Fibroblast of skin of abdomen (primary cell): ENCODE data around the gene ACTR3.
A peak's percentile ranks its signal among the peaks of the same experiment; 100 is the strongest.
"Not testable (repeated sequence)": the region's sequence is repeated elsewhere in the genome, so short reads cannot be mapped to it uniquely, and the experiment has no call there.

Experiments
- DNase-seq: peaks from one replicate; pipeline ENCODE4 v3.0.0-alpha.2; 2013

ACTR3 gene

DNA sequence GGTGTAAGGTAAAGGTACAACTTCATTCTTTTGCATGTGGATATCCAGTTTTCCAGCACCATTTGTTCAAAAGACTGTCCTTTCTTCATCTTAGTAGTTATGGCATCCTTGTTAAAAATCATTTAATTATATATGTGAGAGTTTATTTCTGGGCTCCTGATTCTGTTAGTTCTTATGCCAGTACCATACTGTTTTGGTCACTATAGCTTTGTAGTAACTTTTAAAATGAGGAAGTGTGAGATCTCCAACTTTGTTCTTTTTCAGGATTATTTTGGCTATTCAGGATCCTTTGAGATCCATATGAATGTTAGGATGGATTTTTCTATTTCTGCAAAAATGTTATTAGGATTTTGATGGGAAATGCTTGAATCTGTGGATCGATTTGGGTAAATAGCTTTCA is 16.8 kb downstream of the ACTR3 start:
- DNase-seq, result no peak

DNA sequence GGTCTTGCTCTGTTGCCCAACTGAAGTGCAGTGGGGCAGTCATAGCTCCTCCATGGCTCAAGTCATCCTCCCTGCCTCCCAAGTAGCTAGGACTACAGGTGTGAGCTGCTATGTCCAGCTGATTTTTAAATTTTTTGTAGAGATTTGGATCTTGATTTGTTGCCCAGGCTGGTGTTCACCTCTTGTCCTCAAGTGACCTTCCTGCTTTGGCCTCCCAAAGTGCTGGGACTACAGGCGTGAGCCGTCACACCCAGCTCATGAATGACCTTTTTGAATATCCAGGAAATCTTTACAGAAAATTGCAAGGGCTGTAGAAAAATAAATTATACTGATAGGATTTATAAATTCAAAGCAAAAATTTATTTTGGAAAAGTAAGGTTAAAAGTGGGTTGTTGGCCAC is 17.4 kb downstream of the ACTR3 start:
- no peak for DNase-seq

DNA sequence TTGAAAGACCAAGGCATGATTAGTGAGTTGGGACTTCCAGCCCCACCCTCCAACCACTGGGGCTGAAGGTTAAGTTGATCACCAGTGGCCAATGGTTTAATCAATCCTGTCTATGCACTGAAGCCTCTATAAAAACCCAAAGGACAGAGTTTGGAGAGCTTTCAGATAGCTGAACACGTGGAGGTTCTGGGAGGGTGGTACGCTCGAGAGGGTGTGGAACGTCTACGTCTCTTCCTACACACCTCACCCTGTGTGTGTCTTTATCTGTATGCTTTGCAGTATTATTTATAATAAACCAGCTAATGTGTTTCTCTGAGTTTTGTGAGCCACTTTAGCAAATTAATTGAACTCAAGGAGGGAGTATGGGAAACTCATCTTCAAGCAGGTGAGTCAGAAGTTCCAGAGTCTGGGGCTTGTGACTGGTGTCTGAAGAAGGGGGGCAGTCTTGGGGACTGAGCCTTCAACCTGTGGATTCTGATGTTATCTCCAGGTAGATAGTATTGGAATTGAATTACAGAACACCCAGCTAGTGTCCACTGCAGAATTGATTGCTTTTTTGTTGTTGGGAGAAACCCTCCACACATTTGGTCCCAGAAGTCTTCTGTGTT is 20.3 kb downstream of the ACTR3 start:
- DNase-seq, result no peak

GRCh38 chr2:113910967-113911678 is 21.2 kb downstream of the ACTR3 start:
- no peak for DNase-seq

GRCh38 chr2:113915082-113915819 is 25.4 kb downstream of the ACTR3 start:
- DNase-seq, result no peak

DNA sequence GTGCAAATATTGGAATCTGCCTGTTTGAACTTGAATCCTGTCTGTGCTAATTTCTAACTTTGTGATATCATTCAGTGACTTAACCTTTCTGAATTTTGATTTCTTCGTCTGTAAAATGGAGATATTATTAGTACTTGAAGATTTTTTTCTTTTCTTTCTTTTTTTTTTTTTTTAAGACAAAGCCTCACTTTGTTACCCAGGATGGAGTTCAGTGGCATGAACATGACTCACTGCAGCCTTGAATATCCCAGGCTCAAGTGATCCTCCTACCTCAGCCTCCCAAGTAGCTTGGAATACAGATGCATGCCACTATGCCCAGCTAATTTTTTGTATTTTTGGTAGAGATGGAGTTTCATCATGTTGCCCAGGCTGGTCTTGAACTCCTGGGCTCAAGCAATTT is 28.3 kb downstream of the ACTR3 start:
- DNase-seq, result no peak

- peak; percentile 9 for DNase-seq
Observed at GRCh38 chr2:113920996-113921395, 31.1 kb downstream of the ACTR3 start.

- no peak for DNase-seq
Observed at GRCh38 chr2:113922335-113922734, 32.4 kb downstream of the ACTR3 start.

- DNase-seq, result no peak
Observed at GRCh38 chr2:113922784-113923183, 32.9 kb downstream of the ACTR3 start.

GRCh38 chr2:113925884-113926283 is 36.0 kb downstream of the ACTR3 start:
- DNase-seq, result no peak

DNA sequence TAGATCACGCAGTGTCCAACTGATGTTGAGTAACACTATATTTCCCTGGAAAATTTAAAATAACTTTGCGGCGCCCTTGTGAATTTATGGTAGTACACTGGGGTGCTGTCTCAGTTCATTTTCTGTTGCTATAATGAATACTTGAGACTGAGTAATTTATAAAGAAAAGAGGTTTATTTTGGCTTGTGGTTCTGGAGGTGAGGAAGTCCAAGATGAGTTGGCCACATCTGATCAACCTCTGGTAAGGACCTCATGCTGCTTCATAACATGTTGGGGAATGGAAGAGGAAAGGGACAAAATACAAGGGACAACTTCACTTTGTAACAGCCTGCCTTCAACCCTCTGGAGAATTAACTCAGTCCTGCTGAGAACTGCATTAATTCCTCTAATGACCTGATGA is 36.4 kb downstream of the ACTR3 start:
- DNase-seq, result no peak

DNA sequence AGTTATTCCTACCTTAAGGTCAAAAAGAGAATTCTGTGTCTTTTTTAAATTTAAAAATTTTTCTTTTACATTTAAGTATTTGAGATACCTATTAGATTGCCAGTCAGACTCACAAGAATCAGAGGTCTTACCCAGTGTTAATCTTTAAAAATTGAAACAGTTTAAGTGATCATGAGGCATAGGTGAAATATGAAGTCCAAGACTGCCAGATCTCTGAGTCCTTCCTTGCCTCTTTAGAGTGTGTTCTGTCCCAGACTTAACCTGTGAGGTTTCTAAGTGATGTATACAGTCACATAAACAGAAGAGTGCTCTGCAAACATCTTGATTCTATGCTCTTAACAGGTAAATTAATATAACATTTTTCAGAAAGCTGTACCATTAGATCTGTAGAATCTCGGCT is 40.6 kb downstream of the ACTR3 start:
- no peak for DNase-seq

DNA sequence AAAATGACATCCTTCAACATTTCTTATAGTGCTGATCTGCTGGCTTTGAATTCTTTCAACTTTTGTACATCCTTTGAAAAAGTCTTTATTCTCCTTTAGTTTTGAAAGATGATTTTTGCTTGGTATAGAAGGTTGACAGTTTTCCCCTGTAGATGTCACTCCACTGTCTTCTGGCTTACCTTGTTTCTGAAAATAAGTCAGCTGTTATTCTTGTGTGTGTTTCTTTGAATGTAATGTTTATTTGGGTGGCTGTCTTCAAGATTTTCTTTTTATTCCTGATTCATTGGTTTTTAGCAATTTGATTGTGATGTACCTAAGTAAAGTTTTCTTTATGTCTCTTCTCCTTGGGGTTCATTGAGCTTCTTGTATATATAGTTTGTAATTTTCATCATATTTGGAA is 47.6 kb downstream of the ACTR3 start:
- no peak for DNase-seq

DNA sequence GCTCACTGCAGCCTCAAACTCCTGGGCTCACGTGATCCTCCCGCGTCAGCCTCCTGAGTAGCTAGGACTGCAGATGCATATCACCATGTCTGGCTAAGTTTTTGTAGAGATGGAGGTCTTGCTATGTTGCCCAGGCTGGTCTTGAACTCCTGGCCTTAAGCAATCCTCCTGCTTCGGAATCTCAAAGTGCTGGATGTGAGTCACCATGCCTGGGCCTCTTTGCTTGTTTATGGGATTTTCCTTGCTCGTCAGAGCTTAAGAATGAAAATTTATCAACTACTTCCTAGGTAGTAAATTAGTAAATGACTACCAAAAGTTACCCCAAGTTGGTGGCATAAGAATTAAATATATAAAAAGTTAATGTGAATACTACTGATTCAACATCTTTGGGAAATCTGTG is 51.0 kb downstream of the ACTR3 start:
- DNase-seq, result no peak

DNA sequence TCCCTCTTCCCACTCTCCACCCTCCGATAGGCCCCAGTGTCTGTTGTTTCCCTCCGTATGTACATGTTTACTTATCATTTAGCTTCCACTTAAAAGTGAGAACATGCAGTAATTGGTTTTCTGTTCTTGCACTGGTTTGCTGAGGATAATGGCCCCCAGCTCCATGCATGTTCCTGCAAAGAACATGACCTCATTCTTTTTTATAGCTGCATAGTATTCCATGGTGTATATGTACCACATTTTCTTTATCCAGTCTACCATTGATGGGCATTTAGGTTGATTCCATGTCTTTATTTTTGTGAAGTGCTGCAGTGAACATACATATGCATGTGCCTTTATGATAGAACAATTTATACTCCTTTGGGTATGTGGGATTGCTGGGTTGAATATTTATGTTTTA is 55.9 kb downstream of the ACTR3 start:
- DNase-seq, result not testable (repeated sequence)

- not testable (repeated sequence) for DNase-seq
Observed at GRCh38 chr2:113950906-113951305, 61.0 kb downstream of the ACTR3 start.

GRCh38 chr2:113961000-113961399 is 71.1 kb downstream of the ACTR3 start:
- DNase-seq, result no peak

- DNase-seq, result peak; percentile 51
Observed at GRCh38 chr2:113962692-113963480, 73.0 kb downstream of the ACTR3 start.

DNA sequence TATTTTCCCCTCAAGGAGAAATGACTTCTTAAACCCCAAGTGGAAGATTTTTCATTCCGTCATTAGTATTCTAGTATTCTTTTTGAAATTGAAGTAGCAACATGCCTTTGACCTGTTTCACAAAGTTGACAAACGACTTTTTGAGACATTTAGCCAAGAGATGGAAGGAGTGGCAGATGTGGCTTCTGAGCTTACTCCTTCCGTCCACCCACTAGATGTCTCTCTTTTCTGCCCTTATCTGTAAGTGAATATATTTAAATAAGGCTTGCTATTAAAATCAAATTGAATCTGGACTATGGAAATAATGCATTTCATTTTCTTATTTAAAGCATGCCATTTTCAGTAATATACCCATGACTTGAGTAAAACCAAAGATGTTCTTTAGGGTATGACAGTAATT is 74.1 kb downstream of the ACTR3 start:
- no peak for DNase-seq

DNA sequence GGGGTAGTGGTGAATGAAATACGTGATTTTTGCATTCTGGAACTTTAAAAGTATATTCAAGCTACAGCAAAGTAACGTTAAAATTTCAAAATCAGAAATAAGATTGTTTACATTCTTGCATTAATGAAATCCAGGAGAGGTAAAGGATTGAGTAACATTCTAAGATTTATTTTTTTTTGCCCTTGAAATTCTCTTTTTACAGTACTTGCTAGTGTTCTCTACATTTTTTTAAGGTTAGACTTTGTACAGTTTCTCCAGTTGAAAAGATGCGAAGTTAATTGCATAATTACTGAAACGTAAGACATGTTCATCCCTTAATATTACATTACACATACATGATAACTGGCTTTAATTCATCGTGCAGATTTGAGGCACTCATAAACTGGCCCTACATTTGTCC is 74.5 kb downstream of the ACTR3 start:
- DNase-seq, result no peak

DNA sequence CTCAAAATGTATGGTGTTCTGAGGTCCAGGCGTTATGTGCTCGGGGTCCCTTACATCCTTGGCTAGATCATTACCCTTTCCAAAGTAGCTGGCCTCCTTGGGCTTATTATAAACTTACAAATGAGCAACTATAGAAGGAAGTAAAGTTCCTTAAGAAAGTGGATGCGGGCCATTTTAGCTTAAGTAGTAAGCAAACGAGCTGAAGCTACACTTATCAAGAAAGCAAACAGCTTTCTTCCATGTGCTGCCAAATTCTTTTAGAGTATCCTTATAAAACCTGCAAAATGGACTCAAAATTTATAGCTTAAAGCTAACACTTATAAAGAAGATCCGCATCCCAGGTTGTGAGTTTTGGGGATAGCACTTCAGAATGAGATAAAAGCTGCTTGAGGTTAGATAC is 75.3 kb downstream of the ACTR3 start:
- no peak for DNase-seq

- no peak for DNase-seq
Observed at GRCh38 chr2:113965644-113966043, 75.8 kb downstream of the ACTR3 start.

GRCh38 chr2:113966171-113966570 is 76.3 kb downstream of the ACTR3 start:
- no peak for DNase-seq
